SU-DHL-6 (cell line): ENCODE results near the gene FRAS1.

Experiments used
- H2AFZ ChIP-seq: fragments of 200-600 bp; sonication (generic); 2 replicates; pipeline ENCODE4 v1.6.1; 2014; ENCODE audit warnings: low read depth, mild to moderate bottlenecking, moderate library complexity, mixed read lengths, antibody characterized with exemption, low read length; ENCODE audit not compliant: severe bottlenecking
- H3F3A ChIP-seq: fragments of 200-600 bp; shearing (Covaris generic); 2 replicates; pipeline ENCODE4 v1.6.0; 2016; ENCODE audit warnings: antibody characterized with exemption, mild to moderate bottlenecking; ENCODE audit not compliant: insufficient read depth
- H3K27ac ChIP-seq: fragments of 200-600 bp; sonication (generic); 2 replicates; pipeline ENCODE4 v1.5.1; 2016; ENCODE audit warnings: low read depth, mild to moderate bottlenecking, low read length, moderate library complexity, mixed read lengths
- H3K27me3 ChIP-seq: fragments of 200-600 bp; sonication (generic), shearing (Covaris generic); 2 replicates; pipeline ENCODE4 v1.6.0; 2014; ENCODE audit warnings: mild to moderate bottlenecking, low read length
- H3K36me3 ChIP-seq: fragments of 200-600 bp; sonication (generic); 2 replicates; pipeline ENCODE4 v1.6.1; 2014; ENCODE audit warnings: mild to moderate bottlenecking, low read length, mixed read lengths
- H3K4me2 ChIP-seq: fragments of 300-600, 200-600 bp; shearing (Covaris generic), sonication (generic); 2 replicates; pipeline ENCODE4 v1.6.0; 2014; ENCODE audit warnings: low read length, low read depth, mild to moderate bottlenecking; ENCODE audit not compliant: poor library complexity, severe bottlenecking
- H3K4me3 ChIP-seq: fragments of 200-600 bp; sonication (generic); 2 replicates; pipeline ENCODE4 v1.5.1; 2014; ENCODE audit warnings: antibody characterized with exemption, low read length, mild to moderate bottlenecking, mixed read lengths; ENCODE audit not compliant: insufficient read depth, poor library complexity, severe bottlenecking
- H3K79me2 ChIP-seq: fragments of 200-600 bp; sonication (generic); 2 replicates; pipeline ENCODE4 v1.6.1; 2014; ENCODE audit warnings: mild to moderate bottlenecking, low read length, moderate library complexity; ENCODE audit not compliant: insufficient read depth
- H3K9ac ChIP-seq: fragments of 200-600 bp; sonication (generic); 2 replicates; pipeline ENCODE4 v1.7.0; 2014; ENCODE audit warnings: mild to moderate bottlenecking, low read length
- H3K9me2 ChIP-seq: fragments of 200-600 bp; sonication (generic); replicated peaks from 2 replicates; pipeline ENCODE4 v1.6.1; 2014; ENCODE audit warnings: low read length; ENCODE audit not compliant: insufficient read depth
- H3K9me3 ChIP-seq: fragments of 200-600 bp; sonication (generic); 2 replicates; pipeline ENCODE4 v1.6.1; 2014; ENCODE audit warnings: low read length, mixed read lengths; ENCODE audit not compliant: insufficient read depth
- H4K20me1 ChIP-seq: fragments of 200-600 bp; sonication (generic); 2 replicates; pipeline ENCODE4 v1.6.1; 2014; ENCODE audit warnings: low read depth, mild to moderate bottlenecking, antibody characterized with exemption, low read length, moderate library complexity, mixed read lengths
- EZH2phosphoT487 ChIP-seq: fragments of 200-600 bp; sonication (generic), shearing (Covaris generic); conservative IDR thresholded peaks from 2 replicates; pipeline ENCODE4 v1.6.1; 2018; ENCODE audit warnings: mild to moderate bottlenecking, antibody characterized with exemption, low read length, moderate library complexity, mixed read lengths
- TF ChIP-seq, protein P1 (sequence below): fragments of 200-600 bp; sonication (generic); IDR thresholded peaks from one replicate; pipeline ENCODE4 v1.5.1; 2017; ENCODE audit warnings: antibody characterized with exemption, mild to moderate bottlenecking, low read length, moderate library complexity; ENCODE audit not compliant: insufficient read depth, poor library complexity, severe bottlenecking

FRAS1 gene

DNA sequence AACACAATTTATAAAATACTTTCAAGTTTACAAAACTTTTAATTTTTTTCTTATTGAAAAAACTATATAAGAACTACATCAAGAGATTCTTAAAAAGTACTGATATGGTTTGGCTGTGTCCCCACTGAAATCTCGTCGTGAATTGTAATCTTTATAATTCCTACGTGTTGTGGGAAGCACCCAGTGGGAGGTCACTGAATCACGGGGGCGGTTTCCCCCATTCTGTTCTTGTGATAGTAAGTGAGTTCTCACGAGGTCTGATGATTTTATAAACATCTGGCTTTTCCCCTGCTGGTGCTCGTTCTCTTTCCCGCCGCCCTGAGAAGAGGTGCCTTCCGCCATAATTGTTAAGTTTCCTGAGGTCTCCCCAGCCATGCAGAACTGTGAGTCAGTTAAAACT, 88.5 kb downstream of the FRAS1 start:
- Histone ChIP-seq H4K20me1 (no peaks in the 10 kb centered on the region), H3K4me3 (no peak overlapping the region), H2AFZ (no peak overlapping the region), H3K27me3 (no peaks in the 10 kb centered on the region), H3F3A (no peaks in the 10 kb centered on the region), H3K4me2 (no peak overlapping the region), H3K9me2 (no peaks in the 10 kb centered on the region), H3K79me2 (no peaks in the 10 kb centered on the region), H3K36me3 (no peaks in the 10 kb centered on the region), H3K9ac (no peak overlapping the region), H3K27ac (no peak overlapping the region), H3K9me3 (no peaks in the 10 kb centered on the region)
- no peak for TF ChIP-seq EZH2phosphoT487
- TF ChIP-seq, protein P1, sequence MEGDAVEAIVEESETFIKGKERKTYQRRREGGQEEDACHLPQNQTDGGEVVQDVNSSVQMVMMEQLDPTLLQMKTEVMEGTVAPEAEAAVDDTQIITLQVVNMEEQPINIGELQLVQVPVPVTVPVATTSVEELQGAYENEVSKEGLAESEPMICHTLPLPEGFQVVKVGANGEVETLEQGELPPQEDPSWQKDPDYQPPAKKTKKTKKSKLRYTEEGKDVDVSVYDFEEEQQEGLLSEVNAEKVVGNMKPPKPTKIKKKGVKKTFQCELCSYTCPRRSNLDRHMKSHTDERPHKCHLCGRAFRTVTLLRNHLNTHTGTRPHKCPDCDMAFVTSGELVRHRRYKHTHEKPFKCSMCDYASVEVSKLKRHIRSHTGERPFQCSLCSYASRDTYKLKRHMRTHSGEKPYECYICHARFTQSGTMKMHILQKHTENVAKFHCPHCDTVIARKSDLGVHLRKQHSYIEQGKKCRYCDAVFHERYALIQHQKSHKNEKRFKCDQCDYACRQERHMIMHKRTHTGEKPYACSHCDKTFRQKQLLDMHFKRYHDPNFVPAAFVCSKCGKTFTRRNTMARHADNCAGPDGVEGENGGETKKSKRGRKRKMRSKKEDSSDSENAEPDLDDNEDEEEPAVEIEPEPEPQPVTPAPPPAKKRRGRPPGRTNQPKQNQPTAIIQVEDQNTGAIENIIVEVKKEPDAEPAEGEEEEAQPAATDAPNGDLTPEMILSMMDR = no peak

DNA sequence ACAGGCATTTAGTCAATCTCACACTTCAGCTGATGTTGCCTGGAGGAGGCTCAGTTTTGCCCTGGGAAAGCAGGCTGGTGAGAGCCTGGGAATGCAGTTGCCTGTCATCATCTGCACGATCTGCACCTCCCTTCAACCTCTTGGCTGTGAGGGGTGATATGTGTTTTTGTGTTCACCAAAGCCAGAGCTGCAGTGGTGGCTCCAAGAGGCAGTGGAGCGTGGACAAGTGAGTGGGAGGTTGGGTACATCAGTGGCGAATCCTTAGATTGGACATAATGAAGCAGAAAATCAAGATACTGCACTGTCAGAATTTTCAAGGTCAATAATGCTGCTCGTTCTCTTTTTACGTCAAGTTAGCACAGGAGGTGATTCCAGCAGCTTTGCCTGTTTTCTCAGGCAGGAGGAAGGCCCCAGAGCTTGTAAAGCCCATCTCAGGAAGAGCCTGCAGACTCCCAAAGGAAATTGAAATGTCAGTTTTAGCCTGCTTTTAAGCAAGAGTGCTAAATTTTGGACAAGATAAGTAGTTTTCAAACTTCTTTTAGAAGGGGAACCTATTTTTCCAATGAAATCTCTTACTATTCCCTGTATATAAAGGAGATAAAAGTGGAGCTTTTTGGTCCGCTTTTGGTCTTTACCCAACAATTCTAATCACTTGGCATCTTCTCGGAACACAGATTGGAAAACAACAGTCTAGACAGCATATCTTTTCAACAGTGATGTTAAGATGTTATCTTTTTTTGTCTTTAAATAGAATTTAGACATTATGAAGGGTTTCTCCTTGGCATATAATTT, 92.8 kb downstream of the FRAS1 start:
- Histone ChIP-seq H3K27me3 (no peaks in the 10 kb centered on the region), H3K79me2 (no peaks in the 10 kb centered on the region), H3F3A (no peaks in the 10 kb centered on the region), H3K9me3 (no peaks in the 10 kb centered on the region), H4K20me1 (no peaks in the 10 kb centered on the region), H3K4me2 (no peak overlapping the region), H3K9me2 (no peaks in the 10 kb centered on the region), H3K36me3 (no peaks in the 10 kb centered on the region), H2AFZ (no peak overlapping the region), H3K9ac (no peak overlapping the region), H3K27ac (no peak overlapping the region), H3K4me3 (no peak overlapping the region)
- TF ChIP-seq, protein P1 = no peak
- TF ChIP-seq EZH2phosphoT487 = no peak

DNA sequence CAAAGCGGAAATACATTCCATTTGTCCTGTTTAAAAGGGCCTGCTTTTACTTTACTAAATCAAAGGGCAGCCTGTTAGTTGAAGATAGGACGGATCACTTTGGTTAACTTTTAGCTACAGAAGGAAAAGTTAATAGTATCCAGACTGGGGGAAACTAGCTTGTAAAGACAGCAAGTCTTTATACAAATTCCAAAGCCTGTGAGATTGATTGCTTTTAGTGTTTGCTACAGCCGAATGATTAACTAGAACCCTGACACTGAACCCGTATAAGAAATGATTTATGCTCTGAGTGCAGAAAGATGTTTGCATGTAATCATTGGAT, 93.4 kb downstream of the FRAS1 start:
- no peaks in the 10 kb centered on the region for H3K27me3 ChIP-seq
- no peak overlapping the region for H3K27ac ChIP-seq
- no peaks in the 10 kb centered on the region for H3K79me2 ChIP-seq
- H3K36me3 ChIP-seq = no peaks in the 10 kb centered on the region
- H3K4me2 ChIP-seq = no peak overlapping the region
- H3K9me3 ChIP-seq = no peaks in the 10 kb centered on the region
- no peak for TF ChIP-seq EZH2phosphoT487
- TF ChIP-seq, protein P1 = no peak
- no peaks in the 10 kb centered on the region for H3F3A ChIP-seq
- no peak overlapping the region for H2AFZ ChIP-seq
- no peak overlapping the region for H3K4me3 ChIP-seq
- no peaks in the 10 kb centered on the region for H3K9me2 ChIP-seq
- H3K9ac ChIP-seq = no peak overlapping the region
- H4K20me1 ChIP-seq = no peaks in the 10 kb centered on the region
